GM12864 (cell line): Measurements from ENCODE around the gene PRDM11.

Experiments used
- DNase-seq: peaks from one replicate; pipeline ENCODE4 v3.0.0-alpha.2; 2011; ENCODE audit warnings: low read depth
- H3K4me3 ChIP-seq: 2 replicates; pipeline ENCODE4 v1.5.1; 2011; ENCODE audit warnings: mild to moderate bottlenecking, low read depth, low read length, control low read depth
- TF ChIP-seq, protein P1 (sequence below): IDR thresholded peaks from 2 replicates; pipeline ENCODE4 v1.5.1; 2011; ENCODE audit warnings: low read depth, mild to moderate bottlenecking, moderate library complexity, low read length, control low read depth, inconsistent platforms; ENCODE audit errors: missing control alignments

Gene PRDM11

DNA sequence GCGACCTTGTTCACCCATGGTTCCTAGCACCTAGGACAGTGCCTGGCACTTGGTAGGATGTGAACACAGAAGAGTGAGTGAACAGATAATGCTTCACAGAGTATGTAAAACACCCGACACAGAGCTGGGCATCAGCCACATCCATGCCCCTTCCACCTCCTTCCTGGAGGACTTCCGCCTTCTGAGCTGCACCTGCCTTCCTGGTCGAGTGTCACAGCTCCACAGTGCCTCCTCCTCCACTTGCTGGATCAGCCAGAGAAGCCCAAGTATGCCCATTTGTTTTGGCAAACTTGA lies 20.1 kb downstream of the PRDM11 start:
- H3K4me3 ChIP-seq: no peak overlapping the region
- no peak for DNase-seq
- TF ChIP-seq, protein P1, sequence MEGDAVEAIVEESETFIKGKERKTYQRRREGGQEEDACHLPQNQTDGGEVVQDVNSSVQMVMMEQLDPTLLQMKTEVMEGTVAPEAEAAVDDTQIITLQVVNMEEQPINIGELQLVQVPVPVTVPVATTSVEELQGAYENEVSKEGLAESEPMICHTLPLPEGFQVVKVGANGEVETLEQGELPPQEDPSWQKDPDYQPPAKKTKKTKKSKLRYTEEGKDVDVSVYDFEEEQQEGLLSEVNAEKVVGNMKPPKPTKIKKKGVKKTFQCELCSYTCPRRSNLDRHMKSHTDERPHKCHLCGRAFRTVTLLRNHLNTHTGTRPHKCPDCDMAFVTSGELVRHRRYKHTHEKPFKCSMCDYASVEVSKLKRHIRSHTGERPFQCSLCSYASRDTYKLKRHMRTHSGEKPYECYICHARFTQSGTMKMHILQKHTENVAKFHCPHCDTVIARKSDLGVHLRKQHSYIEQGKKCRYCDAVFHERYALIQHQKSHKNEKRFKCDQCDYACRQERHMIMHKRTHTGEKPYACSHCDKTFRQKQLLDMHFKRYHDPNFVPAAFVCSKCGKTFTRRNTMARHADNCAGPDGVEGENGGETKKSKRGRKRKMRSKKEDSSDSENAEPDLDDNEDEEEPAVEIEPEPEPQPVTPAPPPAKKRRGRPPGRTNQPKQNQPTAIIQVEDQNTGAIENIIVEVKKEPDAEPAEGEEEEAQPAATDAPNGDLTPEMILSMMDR: no peak

DNA sequence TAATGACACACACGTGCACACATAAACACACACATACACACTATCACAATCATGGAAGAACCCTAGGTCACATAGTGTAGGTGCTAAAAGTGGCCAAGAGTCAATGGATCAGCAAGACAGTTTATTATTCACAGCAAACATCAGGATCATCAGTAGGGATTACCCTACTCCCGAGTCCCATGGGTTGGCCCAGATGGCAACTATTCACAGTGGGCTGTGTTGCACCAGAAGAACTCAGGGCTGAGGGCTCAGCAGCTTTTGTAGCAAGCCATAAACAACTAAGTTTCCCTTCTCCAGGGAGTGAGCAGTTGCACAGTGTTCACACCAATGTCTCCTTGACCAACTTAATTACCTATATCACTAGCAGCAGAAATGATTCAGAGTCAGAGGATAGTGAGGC lies 20.8 kb downstream of the PRDM11 start:
- TF ChIP-seq, protein P1: no peak
- no peak for DNase-seq
- no peak overlapping the region for H3K4me3 ChIP-seq

DNA sequence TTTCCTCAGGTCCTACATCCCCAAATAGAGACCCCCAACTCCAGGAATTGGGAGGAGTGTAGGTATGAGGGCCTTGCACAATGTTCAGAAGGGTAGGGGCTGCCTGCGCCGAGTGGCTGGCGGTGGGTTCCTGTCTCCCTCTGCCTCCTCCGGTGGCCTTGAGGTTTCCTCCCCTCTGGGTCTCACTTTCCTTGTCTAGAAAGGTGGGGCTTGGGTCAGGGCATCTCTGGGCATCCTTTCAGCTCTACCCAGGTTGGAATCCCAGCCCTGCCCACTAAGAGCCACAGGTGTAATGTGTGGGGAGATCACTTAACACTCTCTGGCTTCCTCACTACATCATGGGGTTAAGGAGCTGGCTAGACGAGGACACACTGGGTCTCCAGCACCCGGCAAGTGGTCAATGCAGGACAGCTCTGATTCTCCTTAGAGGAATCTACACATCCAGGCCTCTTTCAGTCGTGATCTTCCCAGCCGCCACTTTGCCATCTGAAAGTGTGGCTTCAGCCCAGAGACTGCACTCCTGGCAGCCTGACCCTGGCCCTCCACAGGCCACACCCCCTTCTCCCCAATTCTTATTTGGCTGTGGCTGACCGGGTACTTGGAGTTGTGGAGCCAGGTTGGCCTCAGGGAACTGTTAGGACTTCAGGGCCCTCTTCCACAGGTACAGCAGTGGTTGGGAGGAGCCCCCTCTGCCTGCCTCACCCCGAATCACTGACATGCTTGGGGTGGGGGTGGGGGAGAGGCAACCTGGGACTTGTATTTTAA lies 22.1 kb downstream of the PRDM11 start:
- H3K4me3 ChIP-seq: no peak overlapping the region
- no peak for DNase-seq
- TF ChIP-seq, protein P1: no peak

GRCh38 chr11:45169310-45170072 lies 23.1 kb downstream of the PRDM11 start:
- TF ChIP-seq, protein P1: no peak
- no peak overlapping the region for H3K4me3 ChIP-seq
- DNase-seq: no peak

DNA sequence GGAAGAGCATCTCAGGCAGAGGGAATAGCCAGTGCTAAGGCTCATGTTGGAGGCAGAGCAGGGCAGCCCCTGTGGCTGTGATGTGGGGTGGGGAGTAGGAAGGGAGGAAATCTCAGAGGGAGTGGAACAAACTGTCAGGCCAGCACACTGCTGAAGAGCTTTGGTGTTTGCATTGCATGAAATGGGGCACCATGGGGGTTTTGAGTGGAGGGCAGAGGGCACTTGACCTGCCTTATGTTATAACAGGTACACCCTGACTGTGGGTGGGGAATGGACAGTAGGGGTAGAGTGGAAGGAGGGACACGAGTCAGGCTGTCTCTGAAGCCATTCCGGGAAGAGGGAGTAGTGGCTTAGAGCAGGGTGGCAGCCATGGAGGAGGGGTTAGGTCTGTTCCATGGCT lies 24.0 kb downstream of the PRDM11 start:
- DNase-seq: no peak
- no peak overlapping the region for H3K4me3 ChIP-seq
- TF ChIP-seq, protein P1: no peak

GRCh38 chr11:45171550-45171949 lies 25.1 kb downstream of the PRDM11 start:
- TF ChIP-seq, protein P1: no peak
- H3K4me3 ChIP-seq: no peak overlapping the region
- DNase-seq: no peak
